ENCODE measurements around the gene OTUD4. TPM values are rescaled to one million over a fixed set of nuclear protein-coding genes. Genes with fewer than 3 reads are reported as not detected.
A peak's percentile ranks its signal among the peaks of the same experiment; 100 is the strongest.

Gene OTUD4
- polyA plus RNA-seq, 4 donors: 33.3 to 48.8 (median 41.4) TPM

GRCh38 chr4:145131848-145132247, 48.5 kb downstream of the OTUD4 start:
- DNase-seq (ENCODE audit: low read depth in 4 of 4, low spot score in 3 of 4): no peak

GRCh38 chr4:145130788-145131399, 49.5 kb downstream of the OTUD4 start:
- no peak for DNase-seq (ENCODE audit: low read depth in 4 of 4, low spot score in 3 of 4)

- no peak for DNase-seq (ENCODE audit: low read depth in 4 of 4, low spot score in 3 of 4)
Observed at GRCh38 chr4:145130130-145130529, 50.3 kb downstream of the OTUD4 start.

- DNase-seq (ENCODE audit: low read depth in 4 of 4, low spot score in 3 of 4): no peak
Observed at GRCh38 chr4:145125396-145125795, 55.0 kb downstream of the OTUD4 start.

GRCh38 chr4:145108128-145108527, 72.3 kb downstream of the OTUD4 start:
- no peak for DNase-seq (ENCODE audit: low read depth in 4 of 4, low spot score in 3 of 4)

- no peak for DNase-seq (ENCODE audit: low read depth in 4 of 4, low spot score in 3 of 4)
Observed at GRCh38 chr4:145107126-145107525, 73.3 kb downstream of the OTUD4 start.

GRCh38 chr4:145103496-145103895, 76.9 kb downstream of the OTUD4 start:
- no peak for DNase-seq (ENCODE audit: low read depth in 4 of 4, low spot score in 3 of 4)

- no peak for DNase-seq (ENCODE audit: low read depth in 4 of 4, low spot score in 3 of 4)
Observed at GRCh38 chr4:145102619-145103018, 77.8 kb downstream of the OTUD4 start.

GRCh38 chr4:145101091-145101490, 79.3 kb downstream of the OTUD4 start:
- DNase-seq (ENCODE audit: low read depth in 4 of 4, low spot score in 3 of 4): no peak

GRCh38 chr4:145099653-145100052, 80.7 kb downstream of the OTUD4 start:
- no peak for DNase-seq (ENCODE audit: low read depth in 4 of 4, low spot score in 3 of 4)

- DNase-seq (ENCODE audit: low read depth in 4 of 4, low spot score in 3 of 4): peak in 2 of 4 donors; percentile 23 to 25
Observed at GRCh38 chr4:145098675-145099037, 81.7 kb downstream of the OTUD4 start.

GRCh38 chr4:145097821-145098674, 82.3 kb downstream of the OTUD4 start, which contains the start of the genes ABCE1 and ANAPC10:
Gene ABCE1, plus strand, starts transcription at chr4:145098311. Its CDS starts 6,102 bp downstream, at chr4:145104413.
Gene ANAPC10, minus strand, starts transcription at chr4:145098196. Its CDS starts 2,097 bp downstream, at chr4:145096099.
- DNase-seq (ENCODE audit: low read depth in 4 of 4, low spot score in 3 of 4): peak; percentile 94 to 98 (median 96)

GRCh38 chr4:145097331-145097820, 83.0 kb downstream of the OTUD4 start:
- DNase-seq (ENCODE audit: low read depth in 4 of 4, low spot score in 3 of 4): peak in 2 of 4 donors; percentile 1

- no peak for DNase-seq (ENCODE audit: low read depth in 4 of 4, low spot score in 3 of 4)
Observed at GRCh38 chr4:145093638-145094037, 86.8 kb downstream of the OTUD4 start.

GRCh38 chr4:145090380-145090779, 90.0 kb downstream of the OTUD4 start:
- DNase-seq (ENCODE audit: low read depth in 4 of 4, low spot score in 3 of 4): no peak

- no peak for DNase-seq (ENCODE audit: low read depth in 4 of 4, low spot score in 3 of 4)
Observed at GRCh38 chr4:145083891-145084605, 96.3 kb downstream of the OTUD4 start.

Other genes with a start within 250 kb of the OTUD4 start
- gene ANAPC10, start 82.4 kb downstream of the OTUD4 start, polyA plus RNA-seq (ENCODE audit: insufficient read length in 4 of 4): 10 to 100 TPM; 27.2 to 32.7 (median 29.8) TPM
- gene ABCE1, start 82.3 kb downstream of the OTUD4 start, polyA plus RNA-seq (ENCODE audit: insufficient read length in 4 of 4): 10 to 100 TPM; 60.0 to 71.3 (median 70.4) TPM

All from right renal pelvis (tissue), 4 donors.